Measurements from ENCODE around the gene SETD2.

Gene SETD2

DNA sequence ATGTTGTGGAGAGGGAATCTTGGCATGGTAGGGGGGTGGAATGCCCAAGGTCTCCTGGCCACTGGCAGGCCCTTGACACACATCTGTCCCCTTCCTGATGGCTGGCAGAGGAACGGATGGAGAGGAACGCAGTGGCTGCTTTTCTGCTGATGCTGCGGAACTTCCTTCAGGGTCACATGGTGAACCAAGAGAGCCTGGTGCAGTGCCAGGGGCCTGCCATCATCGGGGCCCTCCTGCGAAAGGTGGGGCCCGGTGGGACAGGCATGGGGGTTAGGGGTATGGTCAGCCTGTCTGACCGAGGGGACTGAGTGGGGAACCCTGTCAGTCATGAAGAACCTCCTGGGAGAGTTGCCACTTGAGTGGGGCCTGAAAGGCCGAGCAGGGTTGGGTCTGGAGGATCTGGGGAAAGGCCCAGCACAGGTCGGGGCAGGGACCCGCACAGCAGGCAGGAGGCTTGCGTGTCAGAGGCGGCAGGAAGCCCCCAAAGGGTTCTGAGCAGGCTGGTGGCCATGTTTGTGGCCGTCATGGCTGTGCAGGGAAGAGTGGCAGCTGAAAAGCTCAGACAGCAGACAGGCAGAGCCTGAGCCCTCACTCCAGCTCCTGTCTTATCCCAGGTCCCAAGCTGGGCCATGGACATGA lies 166.3 kb downstream of the SETD2 start:
- Histone ChIP-seq H3K27ac (ENCODE audit: insufficient read depth in 1 of 2, low read depth in 1 of 2, low read length in 2 of 2, poor library complexity in 1 of 2, severe bottlenecking in 2 of 2) (no peak overlapping the region), H3K27me3 (replicated peaks in 2 of 5; ENCODE audit: control insufficient read depth in 4 of 5, insufficient read depth in 5 of 5, low read length in 4 of 5) (no peaks in the 10 kb centered on the region), H3K4me3 (ENCODE audit: control insufficient read depth in 1 of 7, extremely low read depth in 1 of 7, insufficient read depth in 4 of 7, low read depth in 2 of 7, low read length in 6 of 7) (no peak overlapping the region), H3K9me3 (ENCODE audit: control extremely low read depth in 1 of 5, control insufficient read depth in 4 of 5, insufficient read depth in 2 of 5, low read depth in 1 of 5, low read length in 4 of 5) (no peaks in the 10 kb centered on the region), H3K4me1 (ENCODE audit: control extremely low read depth in 1 of 4, control insufficient read depth in 4 of 4, insufficient read depth in 4 of 4, low read length in 3 of 4) (peaks cover 0 to 35% (median 19%) of the 10 kb centered on the region in 4 experiments), H3K36me3 (ENCODE audit: control insufficient read depth in 4 of 4, insufficient read depth in 4 of 4, low read length in 3 of 4) (peaks cover 0 to 99% (median 60%) of the 10 kb centered on the region in 4 experiments)
- 45% methylated on average over 13 of the region's 13 CpGs for WGBS (ENCODE audit: insufficient coverage)
- no peak for DNase-seq
- ChIA-PET POLR2A (no interaction called here), CTCF (interaction anchor here (0.6 to 11.4 kb wide), 15 partner anchors 8 to 73 kb away, joined by 3 to 164 read pairs (median 8); partner anchors contain the start of genes CCDC12 and NBEAL2)

GRCh38 chr3:46996689-46997452 lies 167.0 kb downstream of the SETD2 start:
- H3K27ac ChIP-seq (ENCODE audit: insufficient read depth in 1 of 2, low read depth in 1 of 2, low read length in 2 of 2, poor library complexity in 1 of 2, severe bottlenecking in 2 of 2): no peak overlapping the region
- peaks cover 0 to 99% (median 59%) of the 10 kb centered on the region in 4 experiments for H3K36me3 ChIP-seq (ENCODE audit: control insufficient read depth in 4 of 4, insufficient read depth in 4 of 4, low read length in 3 of 4)
- POLR2A ChIA-PET: interaction anchor here (1.1 kb wide), 1 partner anchor 10 kb away, joined by 3 read pairs; no protein-coding TSS in a partner anchor
- H3K4me3 ChIP-seq (ENCODE audit: control insufficient read depth in 1 of 7, extremely low read depth in 1 of 7, insufficient read depth in 4 of 7, low read depth in 2 of 7, low read length in 6 of 7): no peak overlapping the region
- no peak for DNase-seq
- peaks cover 0 to 35% (median 19%) of the 10 kb centered on the region in 4 experiments for H3K4me1 ChIP-seq (ENCODE audit: control extremely low read depth in 1 of 4, control insufficient read depth in 4 of 4, insufficient read depth in 4 of 4, low read length in 3 of 4)
- WGBS (ENCODE audit: insufficient coverage): 58% methylated on average over 7 of the region's 12 CpGs
- CTCF ChIA-PET: interaction anchor here (0.9 to 11.4 kb wide), 8 partner anchors 9 to 72 kb away, joined by 3 to 164 read pairs (median 6); partner anchors contain the start of gene NBEAL2
- H3K9me3 ChIP-seq (ENCODE audit: control extremely low read depth in 1 of 5, control insufficient read depth in 4 of 5, insufficient read depth in 2 of 5, low read depth in 1 of 5, low read length in 4 of 5): no peaks in the 10 kb centered on the region
- no peaks in the 10 kb centered on the region for H3K27me3 ChIP-seq (replicated peaks in 2 of 5; ENCODE audit: control insufficient read depth in 4 of 5, insufficient read depth in 5 of 5, low read length in 4 of 5)

- no peak overlapping the region for H3K27ac ChIP-seq (ENCODE audit: insufficient read depth in 1 of 2, low read depth in 1 of 2, low read length in 2 of 2, poor library complexity in 1 of 2, severe bottlenecking in 2 of 2)
- CTCF ChIA-PET: interaction anchor here (0.9 to 11.4 kb wide), 5 partner anchors 12 to 71 kb away, joined by 3 to 164 read pairs (median 3); partner anchors contain the start of gene NBEAL2
- no peak overlapping the region for H3K4me3 ChIP-seq (ENCODE audit: control insufficient read depth in 1 of 7, extremely low read depth in 1 of 7, insufficient read depth in 4 of 7, low read depth in 2 of 7, low read length in 6 of 7)
- H3K4me1 ChIP-seq (ENCODE audit: control extremely low read depth in 1 of 4, control insufficient read depth in 4 of 4, insufficient read depth in 4 of 4, low read length in 3 of 4): peaks cover 0 to 35% (median 19%) of the 10 kb centered on the region in 4 experiments
- 96% methylated on average over 21 of the region's 22 CpGs for WGBS (ENCODE audit: insufficient coverage)
- DNase-seq: no peak
- POLR2A ChIA-PET: interaction anchor here (1.1 kb wide), 1 partner anchor 11 kb away, joined by 3 read pairs; no protein-coding TSS in a partner anchor
- H3K27me3 ChIP-seq (replicated peaks in 2 of 5; ENCODE audit: control insufficient read depth in 4 of 5, insufficient read depth in 5 of 5, low read length in 4 of 5): no peaks in the 10 kb centered on the region
- no peaks in the 10 kb centered on the region for H3K9me3 ChIP-seq (ENCODE audit: control extremely low read depth in 1 of 5, control insufficient read depth in 4 of 5, insufficient read depth in 2 of 5, low read depth in 1 of 5, low read length in 4 of 5)
- H3K36me3 ChIP-seq (ENCODE audit: control insufficient read depth in 4 of 4, insufficient read depth in 4 of 4, low read length in 3 of 4): peaks cover 0 to 99% (median 59%) of the 10 kb centered on the region in 4 experiments
These were observed 167.9 kb downstream of the SETD2 start for GRCh38 chr3:46995901-46996562.

DNA sequence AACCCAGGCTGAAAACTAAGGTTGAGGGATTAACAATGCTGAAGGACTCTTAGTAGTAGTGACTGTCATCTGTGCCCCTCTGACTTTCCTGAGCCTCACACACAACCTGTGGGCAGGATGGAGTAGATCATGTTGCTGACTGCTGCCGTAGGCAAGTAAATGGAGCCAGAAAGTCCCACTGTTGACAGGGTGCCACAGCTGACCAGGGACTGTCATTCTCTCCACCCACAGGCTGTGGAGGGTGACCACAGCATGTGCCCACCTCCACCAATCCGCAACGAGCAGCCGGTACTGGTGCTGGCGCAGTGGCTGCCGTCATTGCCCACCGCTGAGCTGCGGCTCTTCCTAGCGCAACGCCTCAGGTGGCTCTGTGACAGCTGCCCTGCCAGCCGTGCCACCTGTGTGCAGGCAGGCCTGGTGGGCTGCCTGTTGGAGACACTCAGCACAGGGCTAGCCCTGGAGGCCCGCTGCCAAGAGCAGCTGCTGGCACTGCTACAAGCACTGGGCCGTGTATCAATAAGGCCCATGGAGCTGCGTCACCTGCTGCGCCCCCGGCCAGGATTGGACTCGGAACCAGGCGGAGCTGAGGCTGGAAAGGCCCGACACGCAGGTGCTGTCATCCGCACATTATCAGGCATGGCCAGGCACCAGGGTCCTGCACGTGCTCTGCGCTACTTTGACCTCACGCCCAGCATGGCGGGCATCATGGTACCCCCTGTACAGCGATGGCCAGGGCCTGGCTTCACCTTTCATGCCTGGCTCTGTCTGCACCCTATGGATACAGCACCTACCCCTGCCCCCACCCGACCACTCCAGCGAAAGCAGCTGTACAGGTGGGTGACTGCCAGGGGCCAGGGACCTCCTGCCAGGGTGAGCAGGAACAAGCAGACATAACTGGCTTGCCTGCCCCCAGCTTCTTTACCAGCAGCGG lies 168.8 kb downstream of the SETD2 start:
- Histone ChIP-seq H3K9me3 (ENCODE audit: control extremely low read depth in 1 of 5, control insufficient read depth in 4 of 5, insufficient read depth in 2 of 5, low read depth in 1 of 5, low read length in 4 of 5) (no peaks in the 10 kb centered on the region), H3K27me3 (replicated peaks in 2 of 5; ENCODE audit: control insufficient read depth in 4 of 5, insufficient read depth in 5 of 5, low read length in 4 of 5) (no peaks in the 10 kb centered on the region), H3K4me1 (ENCODE audit: control extremely low read depth in 1 of 4, control insufficient read depth in 4 of 4, insufficient read depth in 4 of 4, low read length in 3 of 4) (peaks cover 0 to 34% (median 25%) of the 10 kb centered on the region in 4 experiments), H3K36me3 (ENCODE audit: control insufficient read depth in 4 of 4, insufficient read depth in 4 of 4, low read length in 3 of 4) (peaks cover 0 to 99% (median 57%) of the 10 kb centered on the region in 4 experiments), H3K4me3 (ENCODE audit: control insufficient read depth in 1 of 7, extremely low read depth in 1 of 7, insufficient read depth in 4 of 7, low read depth in 2 of 7, low read length in 6 of 7) (no peak overlapping the region), H3K27ac (ENCODE audit: insufficient read depth in 1 of 2, low read depth in 1 of 2, low read length in 2 of 2, poor library complexity in 1 of 2, severe bottlenecking in 2 of 2) (no peak overlapping the region)
- ChIA-PET POLR2A (interaction anchor here (0.6 to 1.1 kb wide), 2 partner anchors 12 to 66 kb away, joined by 3 to 6 read pairs; no protein-coding TSS in a partner anchor), CTCF (interaction anchor here (0.8 to 11.4 kb wide), 6 partner anchors 14 to 70 kb away, joined by 3 to 164 read pairs (median 6); partner anchors contain the start of gene NBEAL2)
- no peak for DNase-seq
- WGBS (ENCODE audit: insufficient coverage): 98% methylated on average over 27 of the region's 29 CpGs

DNA sequence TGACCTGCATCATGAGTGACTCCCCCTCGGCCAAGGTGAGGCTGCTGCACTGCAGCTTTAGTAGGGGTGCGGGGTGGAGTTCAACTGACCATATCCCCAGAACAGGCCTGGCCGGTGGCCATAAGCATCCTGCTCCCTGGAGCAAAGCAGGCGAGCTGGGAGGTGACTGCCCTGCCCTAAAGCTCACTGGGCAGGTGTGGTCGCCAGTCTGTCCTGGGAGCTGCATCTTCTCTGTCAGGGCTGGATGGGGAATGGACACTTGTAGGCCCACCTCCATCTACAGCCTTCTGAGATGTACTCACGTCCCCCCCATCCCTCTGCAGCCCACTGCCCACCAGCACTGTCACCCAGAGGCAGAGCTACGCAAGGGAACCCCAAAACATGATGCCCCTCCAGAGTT lies 169.9 kb downstream of the SETD2 start:
- H3K4me3 ChIP-seq (ENCODE audit: control insufficient read depth in 1 of 7, extremely low read depth in 1 of 7, insufficient read depth in 4 of 7, low read depth in 2 of 7, low read length in 6 of 7): no peak overlapping the region
- H3K4me1 ChIP-seq (ENCODE audit: control extremely low read depth in 1 of 4, control insufficient read depth in 4 of 4, insufficient read depth in 4 of 4, low read length in 3 of 4): peaks cover 0 to 44% (median 36%) of the 10 kb centered on the region in 4 experiments
- H3K36me3 ChIP-seq (ENCODE audit: control insufficient read depth in 4 of 4, insufficient read depth in 4 of 4, low read length in 3 of 4): peaks cover 0 to 98% (median 52%) of the 10 kb centered on the region in 4 experiments
- H3K27me3 ChIP-seq (replicated peaks in 2 of 5; ENCODE audit: control insufficient read depth in 4 of 5, insufficient read depth in 5 of 5, low read length in 4 of 5): no peaks in the 10 kb centered on the region
- no peak for DNase-seq
- no peaks in the 10 kb centered on the region for H3K9me3 ChIP-seq (ENCODE audit: control extremely low read depth in 1 of 5, control insufficient read depth in 4 of 5, insufficient read depth in 2 of 5, low read depth in 1 of 5, low read length in 4 of 5)
- CTCF ChIA-PET: interaction anchor here (0.8 to 11.4 kb wide), 5 partner anchors 13 to 69 kb away, joined by 3 to 164 read pairs (median 5); no protein-coding TSS in a partner anchor
- POLR2A ChIA-PET: interaction anchor here (0.6 kb wide), 1 partner anchor 17 kb away, joined by 3 read pairs; no protein-coding TSS in a partner anchor
- no peak overlapping the region for H3K27ac ChIP-seq (ENCODE audit: insufficient read depth in 1 of 2, low read depth in 1 of 2, low read length in 2 of 2, poor library complexity in 1 of 2, severe bottlenecking in 2 of 2)
- 96% methylated on average over 5 of the region's 7 CpGs for WGBS (ENCODE audit: insufficient coverage)

DNA sequence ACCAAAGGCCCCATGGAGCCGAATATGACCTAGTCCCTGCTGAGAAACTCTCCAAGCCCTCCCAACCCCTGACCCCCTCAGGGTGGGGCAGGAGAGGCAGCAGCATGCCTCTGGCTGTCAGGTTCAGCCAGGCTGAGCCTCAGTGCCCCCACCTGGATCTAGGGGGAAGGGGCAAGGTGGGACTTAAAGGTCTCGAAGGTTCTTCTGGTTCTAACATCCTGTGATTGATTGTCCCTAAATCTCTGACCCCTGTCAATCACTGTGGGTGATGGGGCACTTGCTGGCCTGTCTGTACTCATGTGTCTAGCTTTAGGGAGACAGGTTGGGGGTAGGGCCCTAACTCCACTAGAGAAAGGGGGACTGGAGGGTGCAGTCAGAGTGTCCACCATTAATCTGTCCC lies 170.6 kb downstream of the SETD2 start:
- Histone ChIP-seq H3K27me3 (replicated peaks in 2 of 5; ENCODE audit: control insufficient read depth in 4 of 5, insufficient read depth in 5 of 5, low read length in 4 of 5) (no peaks in the 10 kb centered on the region), H3K4me1 (ENCODE audit: control extremely low read depth in 1 of 4, control insufficient read depth in 4 of 4, insufficient read depth in 4 of 4, low read length in 3 of 4) (peaks cover 0 to 44% (median 39%) of the 10 kb centered on the region in 4 experiments), H3K4me3 (ENCODE audit: control insufficient read depth in 1 of 7, extremely low read depth in 1 of 7, insufficient read depth in 4 of 7, low read depth in 2 of 7, low read length in 6 of 7) (no peak overlapping the region), H3K9me3 (ENCODE audit: control extremely low read depth in 1 of 5, control insufficient read depth in 4 of 5, insufficient read depth in 2 of 5, low read depth in 1 of 5, low read length in 4 of 5) (no peaks in the 10 kb centered on the region), H3K27ac (ENCODE audit: insufficient read depth in 1 of 2, low read depth in 1 of 2, low read length in 2 of 2, poor library complexity in 1 of 2, severe bottlenecking in 2 of 2) (no peak overlapping the region), H3K36me3 (ENCODE audit: control insufficient read depth in 4 of 4, insufficient read depth in 4 of 4, low read length in 3 of 4) (peaks cover 0 to 98% (median 51%) of the 10 kb centered on the region in 4 experiments)
- no peak for DNase-seq
- POLR2A ChIA-PET: interaction anchor here (0.6 kb wide), 1 partner anchor 16 kb away, joined by 3 read pairs; no protein-coding TSS in a partner anchor
- WGBS (ENCODE audit: insufficient coverage): no CpG with 5 or more reads among the region's 2 CpGs
- CTCF ChIA-PET: interaction anchor here (1.0 to 11.4 kb wide), 7 partner anchors 12 to 84 kb away, joined by 3 to 164 read pairs (median 5); no protein-coding TSS in a partner anchor
